Stimulated activated CD8-positive, alpha-beta memory T cell treated with anti-CD3 and anti-CD28 coated beads, Interleukin-7, amount 100 ng/mL, for 1 hour (primary cell): ENCODE data around the gene MYBPC2.
"Not testable (repeated sequence)": the region's sequence is repeated elsewhere in the genome, so short reads cannot be mapped to it uniquely, and the experiment has no call there.

Experiments used
- DNase-seq, 2 donors: peaks; one replicate each; pipeline ENCODE4 v3.0.0-alpha.2; 2020; ENCODE audit warnings: low read depth in 2 of 2

Gene MYBPC2

GRCh38 chr19:50427997-50428425, 4.7 kb upstream of the MYBPC2 start:
- DNase-seq: no peak

- no peak for DNase-seq
Observed at GRCh38 chr19:50428772-50429463, 3.8 kb upstream of the MYBPC2 start.

- DNase-seq: no peak
Observed at GRCh38 chr19:50430888-50431342, 1.8 kb upstream of the MYBPC2 start.

- DNase-seq: peak; percentile 77 to 88
Observed at GRCh38 chr19:50431343-50432220, 1.1 kb upstream of the MYBPC2 start.

GRCh38 chr19:50433201-50434180, 799 bp downstream of the MYBPC2 start:
- no peak for DNase-seq

GRCh38 chr19:50434525-50434924, 1.8 kb downstream of the MYBPC2 start:
- no peak for DNase-seq

- no peak for DNase-seq
Observed at GRCh38 chr19:50435221-50435620, 2.5 kb downstream of the MYBPC2 start.

GRCh38 chr19:50435627-50436026, 2.9 kb downstream of the MYBPC2 start:
- DNase-seq: no peak

- no peak for DNase-seq
Observed at GRCh38 chr19:50437862-50438449, 5.3 kb downstream of the MYBPC2 start.

- not testable (repeated sequence) for DNase-seq
Observed at GRCh38 chr19:50439130-50439529, 6.4 kb downstream of the MYBPC2 start.

- DNase-seq: no peak
Observed at GRCh38 chr19:50444059-50444458, 11.4 kb downstream of the MYBPC2 start.

GRCh38 chr19:50447053-50447452, 14.4 kb downstream of the MYBPC2 start:
- no peak for DNase-seq

- no peak for DNase-seq
Observed at GRCh38 chr19:50447750-50448149, 15.1 kb downstream of the MYBPC2 start.

- no peak for DNase-seq
Observed at GRCh38 chr19:50449236-50449899, 16.7 kb downstream of the MYBPC2 start.

- DNase-seq: no peak
Observed at GRCh38 chr19:50450369-50451222, 17.9 kb downstream of the MYBPC2 start.

- no peak for DNase-seq
Observed at GRCh38 chr19:50451223-50451534, 18.5 kb downstream of the MYBPC2 start.

- DNase-seq: no peak
Observed at GRCh38 chr19:50453243-50453642, 20.6 kb downstream of the MYBPC2 start.

GRCh38 chr19:50455992-50456391, 23.3 kb downstream of the MYBPC2 start:
- DNase-seq: no peak

GRCh38 chr19:50457300-50457699, 24.6 kb downstream of the MYBPC2 start:
- DNase-seq: no peak
